SU-DHL-6 (cell line): Measurements from ENCODE around the gene UFD1.

Experiments used
- H2AFZ ChIP-seq: fragments of 200-600 bp; sonication (generic); 2 replicates; pipeline ENCODE4 v1.6.1; 2014; ENCODE audit warnings: low read depth, mild to moderate bottlenecking, moderate library complexity, mixed read lengths, antibody characterized with exemption, low read length; ENCODE audit not compliant: severe bottlenecking
- H3F3A ChIP-seq: fragments of 200-600 bp; shearing (Covaris generic); 2 replicates; pipeline ENCODE4 v1.6.0; 2016; ENCODE audit warnings: antibody characterized with exemption, mild to moderate bottlenecking; ENCODE audit not compliant: insufficient read depth
- H3K27ac ChIP-seq: fragments of 200-600 bp; sonication (generic); 2 replicates; pipeline ENCODE4 v1.5.1; 2016; ENCODE audit warnings: low read depth, mild to moderate bottlenecking, low read length, moderate library complexity, mixed read lengths
- H3K27me3 ChIP-seq: fragments of 200-600 bp; sonication (generic), shearing (Covaris generic); 2 replicates; pipeline ENCODE4 v1.6.0; 2014; ENCODE audit warnings: mild to moderate bottlenecking, low read length
- H3K36me3 ChIP-seq: fragments of 200-600 bp; sonication (generic); 2 replicates; pipeline ENCODE4 v1.6.1; 2014; ENCODE audit warnings: mild to moderate bottlenecking, low read length, mixed read lengths
- H3K4me2 ChIP-seq: fragments of 300-600, 200-600 bp; shearing (Covaris generic), sonication (generic); 2 replicates; pipeline ENCODE4 v1.6.0; 2014; ENCODE audit warnings: low read length, low read depth, mild to moderate bottlenecking; ENCODE audit not compliant: poor library complexity, severe bottlenecking
- H3K4me3 ChIP-seq: fragments of 200-600 bp; sonication (generic); 2 replicates; pipeline ENCODE4 v1.5.1; 2014; ENCODE audit warnings: antibody characterized with exemption, low read length, mild to moderate bottlenecking, mixed read lengths; ENCODE audit not compliant: insufficient read depth, poor library complexity, severe bottlenecking
- H3K79me2 ChIP-seq: fragments of 200-600 bp; sonication (generic); 2 replicates; pipeline ENCODE4 v1.6.1; 2014; ENCODE audit warnings: mild to moderate bottlenecking, low read length, moderate library complexity; ENCODE audit not compliant: insufficient read depth
- H3K9ac ChIP-seq: fragments of 200-600 bp; sonication (generic); 2 replicates; pipeline ENCODE4 v1.7.0; 2014; ENCODE audit warnings: mild to moderate bottlenecking, low read length
- H3K9me2 ChIP-seq: fragments of 200-600 bp; sonication (generic); replicated peaks from 2 replicates; pipeline ENCODE4 v1.6.1; 2014; ENCODE audit warnings: low read length; ENCODE audit not compliant: insufficient read depth
- H3K9me3 ChIP-seq: fragments of 200-600 bp; sonication (generic); 2 replicates; pipeline ENCODE4 v1.6.1; 2014; ENCODE audit warnings: low read length, mixed read lengths; ENCODE audit not compliant: insufficient read depth
- H4K20me1 ChIP-seq: fragments of 200-600 bp; sonication (generic); 2 replicates; pipeline ENCODE4 v1.6.1; 2014; ENCODE audit warnings: low read depth, mild to moderate bottlenecking, antibody characterized with exemption, low read length, moderate library complexity, mixed read lengths
- CTCF ChIP-seq: fragments of 200-600 bp; sonication (generic); IDR thresholded peaks from one replicate; pipeline ENCODE4 v1.5.1; 2017; ENCODE audit warnings: antibody characterized with exemption, mild to moderate bottlenecking, low read length, moderate library complexity; ENCODE audit not compliant: insufficient read depth, poor library complexity, severe bottlenecking
- EZH2phosphoT487 ChIP-seq: fragments of 200-600 bp; sonication (generic), shearing (Covaris generic); conservative IDR thresholded peaks from 2 replicates; pipeline ENCODE4 v1.6.1; 2018; ENCODE audit warnings: mild to moderate bottlenecking, antibody characterized with exemption, low read length, moderate library complexity, mixed read lengths

Gene UFD1

GRCh38 chr22:19464975-19465374 is 14.0 kb downstream of the UFD1 start:
- peaks cover 3% of the 10 kb centered on the region; the same call in 1 of the 2 replicates for H3K36me3 ChIP-seq
- H3K79me2 ChIP-seq: no peaks in the 10 kb centered on the region
- no peak overlapping the region for H3K9ac ChIP-seq
- H3K4me2 ChIP-seq: no peak overlapping the region
- no peaks in the 10 kb centered on the region for H3F3A ChIP-seq
- H3K9me3 ChIP-seq: no peaks in the 10 kb centered on the region
- TF ChIP-seq EZH2phosphoT487: no peak
- no peaks in the 10 kb centered on the region for H3K27me3 ChIP-seq
- no peak overlapping the region for H3K27ac ChIP-seq
- no peak overlapping the region for H3K4me3 ChIP-seq
- H3K9me2 ChIP-seq: no peaks in the 10 kb centered on the region
- H4K20me1 ChIP-seq: no peaks in the 10 kb centered on the region
- no peak overlapping the region for H2AFZ ChIP-seq

GRCh38 chr22:19464546-19464945 is 14.4 kb downstream of the UFD1 start:
- Histone ChIP-seq H2AFZ (no peak overlapping the region), H3K9ac (no peak overlapping the region), H3K9me3 (no peaks in the 10 kb centered on the region), H3K79me2 (no peaks in the 10 kb centered on the region), H3K27me3 (no peaks in the 10 kb centered on the region), H3K36me3 (peaks cover 3% of the 10 kb centered on the region; the same call in 1 of the 2 replicates), H3K4me2 (no peak overlapping the region), H3F3A (no peaks in the 10 kb centered on the region), H3K9me2 (no peaks in the 10 kb centered on the region), H3K27ac (no peak overlapping the region), H4K20me1 (no peaks in the 10 kb centered on the region), H3K4me3 (no peak overlapping the region)
- TF ChIP-seq CTCF: no peak
- no peak for TF ChIP-seq EZH2phosphoT487

- H3K4me3 ChIP-seq: no peak overlapping the region
- no peak overlapping the region for H2AFZ ChIP-seq
- no peak overlapping the region for H3K4me2 ChIP-seq
- no peaks in the 10 kb centered on the region for H3F3A ChIP-seq
- H4K20me1 ChIP-seq: no peaks in the 10 kb centered on the region
- TF ChIP-seq EZH2phosphoT487: no peak
- no peak for TF ChIP-seq CTCF
- peaks cover 3% of the 10 kb centered on the region; the same call in 1 of the 2 replicates for H3K36me3 ChIP-seq
- no peaks in the 10 kb centered on the region for H3K27me3 ChIP-seq
- H3K9me3 ChIP-seq: no peaks in the 10 kb centered on the region
- H3K79me2 ChIP-seq: no peaks in the 10 kb centered on the region
- H3K9me2 ChIP-seq: no peaks in the 10 kb centered on the region
- H3K27ac ChIP-seq: no peak overlapping the region
- no peak overlapping the region for H3K9ac ChIP-seq
These were observed 15.2 kb downstream of the UFD1 start for GRCh38 chr22:19463491-19464469.

GRCh38 chr22:19463008-19463407 is 16.0 kb downstream of the UFD1 start:
- H3F3A ChIP-seq: no peaks in the 10 kb centered on the region
- no peak overlapping the region for H3K4me2 ChIP-seq
- H3K79me2 ChIP-seq: no peaks in the 10 kb centered on the region
- H3K9ac ChIP-seq: no peak overlapping the region
- H2AFZ ChIP-seq: no peak overlapping the region
- H3K4me3 ChIP-seq: no peak overlapping the region
- no peaks in the 10 kb centered on the region for H4K20me1 ChIP-seq
- peaks cover 3% of the 10 kb centered on the region; the same call in 1 of the 2 replicates for H3K36me3 ChIP-seq
- no peaks in the 10 kb centered on the region for H3K9me2 ChIP-seq
- TF ChIP-seq EZH2phosphoT487: no peak
- TF ChIP-seq CTCF: no peak
- H3K27ac ChIP-seq: no peak overlapping the region
- H3K9me3 ChIP-seq: no peaks in the 10 kb centered on the region
- no peaks in the 10 kb centered on the region for H3K27me3 ChIP-seq
